SU-DHL-6 (cell line): ENCODE data around the gene EMP1.

Experiments used
- CTCF ChIP-seq: fragments of 200-600 bp; sonication (generic); IDR thresholded peaks from one replicate; pipeline ENCODE4 v1.5.1; 2017; ENCODE audit warnings: antibody characterized with exemption, mild to moderate bottlenecking, low read length, moderate library complexity; ENCODE audit not compliant: insufficient read depth, poor library complexity, severe bottlenecking
- EZH2phosphoT487 ChIP-seq: fragments of 200-600 bp; sonication (generic), shearing (Covaris generic); conservative IDR thresholded peaks from 2 replicates; pipeline ENCODE4 v1.6.1; 2018; ENCODE audit warnings: mild to moderate bottlenecking, antibody characterized with exemption, low read length, moderate library complexity, mixed read lengths

- TF ChIP-seq CTCF (no peak), EZH2phosphoT487 (no peak)
Observed at GRCh38 chr12:13222076-13222475, 25.6 kb downstream of the EMP1 start.
